Body of pancreas (tissue), 4 donors: ENCODE data around the gene JKAMP. TPM values are rescaled to one million over a fixed set of nuclear protein-coding genes. Genes with fewer than 3 reads are reported as not detected.

ENCODE experiments used
- ATAC-seq: fragments of 150-250 bp; one replicate; pipeline ENCODE4 v1.9.1; 2016
- DNase-seq, 4 donors: peaks; one replicate each; pipeline ENCODE4 v3.0.0-alpha.2; 2019
- H3K27ac ChIP-seq, 4 donors: fragments of 200-600 bp; sonication (generic); 1 replicate in 3 of 4; 2 replicates in 1 of 4; pipeline versions ENCODE4 v1.5.1 to v1.6.1; 2016 to 2019; ENCODE audit warnings: mild to moderate bottlenecking in 1 of 4, mixed read lengths in 1 of 4, moderate library complexity in 1 of 4
- H3K27me3 ChIP-seq, 2 donors: fragments of 200-600 bp; sonication (generic); one replicate each; pipeline ENCODE4 v1.6.0; 2016; ENCODE audit warnings: mild to moderate bottlenecking in 1 of 2
- H3K36me3 ChIP-seq, 2 donors: fragments of 200-600 bp; sonication (generic); replicated peaks in 1 of 2; 2 replicates each; pipeline ENCODE4 v1.5.1; 2016; ENCODE audit warnings: low read depth in 2 of 2; ENCODE audit not compliant: insufficient read depth in 1 of 2
- H3K4me1 ChIP-seq: fragments of 200-600 bp; sonication (generic); one replicate; pipeline ENCODE4 v1.6.0; 2016
- H3K4me3 ChIP-seq, 2 donors: fragments of 200-600 bp; sonication (generic); 1 replicate in 1 of 2; 2 replicates in 1 of 2; pipeline ENCODE4 v1.5.1; 2016 to 2019
- H3K9me3 ChIP-seq, 3 donors: fragments of 200-600 bp; sonication (generic); 1 replicate in 2 of 3; 2 replicates in 1 of 3; pipeline ENCODE4 v1.5.1; 2016
- POLR2A ChIP-seq, 3 donors: fragments of 450-650 bp; IDR thresholded peaks; one replicate each; pipeline ENCODE4 v1.6.1; 2016; ENCODE audit warnings: antibody characterized with exemption in 3 of 3, mild to moderate bottlenecking in 2 of 3
- WGBS, 2 donors: methylation state at CpG; one replicate each; pipeline ENCODE4 v1.1.5; 2017; 5-methylcytosine and 5-hydroxymethylcytosine counted together
- intact Hi-C: fragments of 100-400 bp; cut with DNase I; formaldehyde crosslinking; loops from one replicate; pipeline ENCODE4 v1.15.1; 2023
- total RNA-seq, 2 donors: library from RNA; depleted of rRNA; stranded (reverse); fragments of >200 nt; gene quantifications; one replicate each; pipeline ENCODE4 v1.1.0, GENCODE V29; 2016
- TF ChIP-seq, protein P1 (sequence below), 7 experiments: fragments of 450-650 bp in 4 of 7; fragments of 200-600 bp in 3 of 7; sonication (generic) in 3 of 7; IDR thresholded peaks; one replicate each; pipeline ENCODE4 v1.5.1; 2016 to 2019; ENCODE audit warnings: antibody characterized with exemption in 7 of 7

The JKAMP gene
- total RNA-seq, 2 donors from 2014 or later = 23.1 to 29.8 TPM

GRCh38 chr14:59483363-59483762 lies 954 bp upstream of the JKAMP start:
- Histone ChIP-seq H3K27me3 (no peaks in the 10 kb centered on the region), H3K27ac (peak overlapping the region; percentile 81 to 96 (median 87)), H3K36me3 (no peaks in the 10 kb centered on the region), H3K4me3 (peak overlapping the region; percentile 93 to 94), H3K9me3 (no peaks in the 10 kb centered on the region), H3K4me1 (peaks cover 50% of the 10 kb centered on the region)
- 1 to 3% methylated on average over 16 of the region's 16 CpGs for WGBS, 2 donors
- intact Hi-C loops = no loop called here
- peak in 1 of 4 donors; percentile 16 for DNase-seq
- peak; percentile 5 for ATAC-seq
- TF ChIP-seq POLR2A (IDR thresholded peaks at IDR 0.05) = no peak
- TF ChIP-seq, protein P1, sequence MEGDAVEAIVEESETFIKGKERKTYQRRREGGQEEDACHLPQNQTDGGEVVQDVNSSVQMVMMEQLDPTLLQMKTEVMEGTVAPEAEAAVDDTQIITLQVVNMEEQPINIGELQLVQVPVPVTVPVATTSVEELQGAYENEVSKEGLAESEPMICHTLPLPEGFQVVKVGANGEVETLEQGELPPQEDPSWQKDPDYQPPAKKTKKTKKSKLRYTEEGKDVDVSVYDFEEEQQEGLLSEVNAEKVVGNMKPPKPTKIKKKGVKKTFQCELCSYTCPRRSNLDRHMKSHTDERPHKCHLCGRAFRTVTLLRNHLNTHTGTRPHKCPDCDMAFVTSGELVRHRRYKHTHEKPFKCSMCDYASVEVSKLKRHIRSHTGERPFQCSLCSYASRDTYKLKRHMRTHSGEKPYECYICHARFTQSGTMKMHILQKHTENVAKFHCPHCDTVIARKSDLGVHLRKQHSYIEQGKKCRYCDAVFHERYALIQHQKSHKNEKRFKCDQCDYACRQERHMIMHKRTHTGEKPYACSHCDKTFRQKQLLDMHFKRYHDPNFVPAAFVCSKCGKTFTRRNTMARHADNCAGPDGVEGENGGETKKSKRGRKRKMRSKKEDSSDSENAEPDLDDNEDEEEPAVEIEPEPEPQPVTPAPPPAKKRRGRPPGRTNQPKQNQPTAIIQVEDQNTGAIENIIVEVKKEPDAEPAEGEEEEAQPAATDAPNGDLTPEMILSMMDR (IDR thresholded peaks at IDR 0.05) = no peak

- peak overlapping the region; percentile 93 to 94 for H3K4me3 ChIP-seq
- ATAC-seq (peak; percentile 46), DNase-seq (no peak)
- no peaks in the 10 kb centered on the region for H3K9me3 ChIP-seq
- intact Hi-C loops = no loop called here
- 0% methylated on average over 19 to 32 of the region's 32 CpGs for WGBS, 2 donors
- H3K36me3 ChIP-seq = no peaks in the 10 kb centered on the region
- peak overlapping the region; percentile 81 to 96 (median 87) for H3K27ac ChIP-seq
- H3K4me1 ChIP-seq = peaks cover 50% of the 10 kb centered on the region
- no peak for TF ChIP-seq POLR2A (IDR thresholded peaks at IDR 0.05)
- TF ChIP-seq, protein P1 (IDR thresholded peaks at IDR 0.05) = no peak
- H3K27me3 ChIP-seq = no peaks in the 10 kb centered on the region
These were observed 390 bp downstream of the JKAMP start for GRCh38 chr14:59484639-59485175.

GRCh38 chr14:59490756-59491155 lies 6.4 kb downstream of the JKAMP start:
- Histone ChIP-seq H3K4me1 (peaks cover 12% of the 10 kb centered on the region), H3K4me3 (no peak overlapping the region), H3K36me3 (peaks cover 0 to 9% of the 10 kb centered on the region in 2 donors), H3K27ac (no peak overlapping the region), H3K27me3 (no peaks in the 10 kb centered on the region), H3K9me3 (no peaks in the 10 kb centered on the region)
- TF ChIP-seq, protein P1 (IDR thresholded peaks at IDR 0.05) = no peak
- TF ChIP-seq POLR2A (IDR thresholded peaks at IDR 0.05) = no peak
- DNase-seq = no peak
- no peak for ATAC-seq
- intact Hi-C loops = no loop called here
- WGBS, 2 donors = 89 to 94% methylated on average over 3 of the region's 3 CpGs

- intact Hi-C loops = no loop called here
- H3K9me3 ChIP-seq = no peaks in the 10 kb centered on the region
- peaks cover 0 to 11% of the 10 kb centered on the region in 2 donors for H3K36me3 ChIP-seq
- no peak overlapping the region for H3K4me3 ChIP-seq
- no peak for TF ChIP-seq POLR2A (IDR thresholded peaks at IDR 0.05)
- TF ChIP-seq, protein P1 (IDR thresholded peaks at IDR 0.05) = no peak
- 31 to 45% methylated on average over 1 of the region's 1 CpG for WGBS, 2 donors
- no peaks in the 10 kb centered on the region for H3K27me3 ChIP-seq
- H3K27ac ChIP-seq = no peak overlapping the region
- H3K4me1 ChIP-seq = no peaks in the 10 kb centered on the region
- ATAC-seq = no peak
- no peak for DNase-seq
These were observed 8.1 kb downstream of the JKAMP start for GRCh38 chr14:59492384-59492783.

- H3K27me3 ChIP-seq = no peaks in the 10 kb centered on the region
- H3K36me3 ChIP-seq = peaks cover 0 to 6% of the 10 kb centered on the region in 2 donors
- H3K27ac ChIP-seq = no peak overlapping the region
- no peak overlapping the region for H3K4me3 ChIP-seq
- 88% methylated on average over 3 of the region's 3 CpGs for WGBS, 2 donors
- ATAC-seq (no peak), DNase-seq (no peak)
- TF ChIP-seq, protein P1 (IDR thresholded peaks at IDR 0.05) = no peak
- no peak for TF ChIP-seq POLR2A (IDR thresholded peaks at IDR 0.05)
- H3K4me1 ChIP-seq = no peaks in the 10 kb centered on the region
- no peaks in the 10 kb centered on the region for H3K9me3 ChIP-seq
- intact Hi-C loops = no loop called here
These were observed 16.4 kb downstream of the JKAMP start for GRCh38 chr14:59500732-59501131.
